OCI-LY1 (cell line): ENCODE measurements around the gene ELAVL4.

Experiments
- H2AFZ ChIP-seq: fragments of 200-600 bp; sonication (generic), shearing (Covaris generic); 2 replicates; pipeline ENCODE4 v1.6.0; 2014; ENCODE audit warnings: antibody characterized with exemption, mild to moderate bottlenecking, low read length
- H3F3A ChIP-seq: fragments of 200-600 bp; sonication (generic), shearing (Covaris generic); 2 replicates; pipeline ENCODE4 v1.6.0; 2014; ENCODE audit warnings: mild to moderate bottlenecking, antibody characterized with exemption, low read length, moderate library complexity; ENCODE audit not compliant: insufficient read depth
- H3K27ac ChIP-seq: fragments of 200-600 bp; sonication (generic); 2 replicates; pipeline ENCODE4 v1.5.1; 2014; ENCODE audit warnings: low read length, mixed run types, mild to moderate bottlenecking, low read depth; ENCODE audit not compliant: poor library complexity, severe bottlenecking
- H3K27me3 ChIP-seq: fragments of 200-600 bp; sonication (generic); 2 replicates; pipeline ENCODE4 v1.6.0; 2014; ENCODE audit warnings: antibody characterized with exemption, mild to moderate bottlenecking, low read length, moderate library complexity; ENCODE audit not compliant: insufficient read depth
- H3K36me3 ChIP-seq: fragments of 200-600 bp; sonication (generic); 2 replicates; pipeline ENCODE4 v1.6.1; 2014; ENCODE audit warnings: mild to moderate bottlenecking, antibody characterized with exemption, low read length, moderate library complexity, mixed read lengths; ENCODE audit not compliant: insufficient read depth
- H3K4me1 ChIP-seq: fragments of 200-600 bp; sonication (generic); 2 replicates; pipeline ENCODE4 v1.5.1; 2014; ENCODE audit warnings: mild to moderate bottlenecking, low read length, moderate library complexity; ENCODE audit not compliant: insufficient read depth, severe bottlenecking
- H3K4me2 ChIP-seq: fragments of 200-600 bp; sonication (generic), shearing (Covaris generic); 2 replicates; pipeline ENCODE4 v1.6.1; 2014; ENCODE audit warnings: low read length
- H3K4me3 ChIP-seq: fragments of 200-600 bp; sonication (generic); 2 replicates; pipeline ENCODE4 v1.5.1; 2014; ENCODE audit warnings: low read length, low read depth, mild to moderate bottlenecking, mixed read lengths; ENCODE audit not compliant: poor library complexity, severe bottlenecking
- H3K79me2 ChIP-seq: fragments of 200-600 bp; shearing (Covaris generic); 2 replicates; pipeline ENCODE4 v1.6.1; 2016; ENCODE audit warnings: mixed run types, low read length, mixed read lengths; ENCODE audit not compliant: insufficient read depth
- H3K9ac ChIP-seq: fragments of 200-600 bp; sonication (generic), shearing (Covaris generic); 2 replicates; pipeline ENCODE4 v1.6.1; 2014; ENCODE audit warnings: mild to moderate bottlenecking, low read length, mixed read lengths
- H3K9me2 ChIP-seq: fragments of 200-600 bp; sonication (generic), shearing (Covaris generic); 2 replicates; pipeline ENCODE4 v1.6.1; 2014; ENCODE audit warnings: low read depth, mild to moderate bottlenecking, low read length, mixed read lengths
- H3K9me3 ChIP-seq: fragments of 200-600 bp; shearing (Covaris generic); 2 replicates; pipeline ENCODE4 v1.6.1; 2014; ENCODE audit warnings: low read length, mixed read lengths
- H4K20me1 ChIP-seq: fragments of 200-600 bp; sonication (generic), shearing (Covaris generic); 2 replicates; pipeline ENCODE4 v1.6.0; 2016; ENCODE audit warnings: mild to moderate bottlenecking, low read length; ENCODE audit not compliant: insufficient read depth
- CTCF ChIP-seq: fragments of 200-600 bp; sonication (generic), shearing (Covaris generic); IDR thresholded peaks from 2 replicates; pipeline ENCODE4 v1.5.1; 2017; ENCODE audit warnings: mild to moderate bottlenecking, antibody characterized with exemption, low read length, moderate library complexity, mixed read lengths
- EZH2 ChIP-seq: fragments of 200-600 bp; sonication (generic), shearing (Covaris generic); IDR thresholded peaks from 2 replicates; pipeline ENCODE4 v1.8.0; 2017; ENCODE audit warnings: borderline replicate concordance, mixed run types, mild to moderate bottlenecking, antibody characterized with exemption, low read length, moderate library complexity, mixed read lengths

The ELAVL4 gene

GRCh38 chr1:50110151-50110550, 1.4 kb downstream of the ELAVL4 start:
- H3K27ac ChIP-seq: no peak overlapping the region

GRCh38 chr1:50110656-50111055, 1.9 kb downstream of the ELAVL4 start:
- no peaks in the 10 kb centered on the region for H3K36me3 ChIP-seq
- H3K4me3 ChIP-seq: no peak overlapping the region
- H3K9me2 ChIP-seq: no peaks in the 10 kb centered on the region
- H4K20me1 ChIP-seq: no peaks in the 10 kb centered on the region
- no peaks in the 10 kb centered on the region for H3K4me1 ChIP-seq
- no peak for TF ChIP-seq CTCF
- TF ChIP-seq EZH2: no peak
- H3F3A ChIP-seq: no peaks in the 10 kb centered on the region
- H3K9me3 ChIP-seq: no peaks in the 10 kb centered on the region
- H3K4me2 ChIP-seq: no peak overlapping the region
- H2AFZ ChIP-seq: no peak overlapping the region
- no peaks in the 10 kb centered on the region for H3K79me2 ChIP-seq
- H3K9ac ChIP-seq: no peak overlapping the region
- no peaks in the 10 kb centered on the region; the same call in 1 of the 2 replicates for H3K27me3 ChIP-seq
- H3K27ac ChIP-seq: no peak overlapping the region

More at GRCh38 chr1:50110151-50110550, 1.4 kb downstream of the ELAVL4 start:
- H2AFZ ChIP-seq: no peak overlapping the region
- H3K9me3 ChIP-seq: no peaks in the 10 kb centered on the region
- H3K36me3 ChIP-seq: no peaks in the 10 kb centered on the region
- no peak overlapping the region for H3K4me2 ChIP-seq
- no peaks in the 10 kb centered on the region for H3K9me2 ChIP-seq
- TF ChIP-seq EZH2 (no peak), CTCF (no peak)
- H3K4me1 ChIP-seq: no peaks in the 10 kb centered on the region
- no peak overlapping the region for H3K9ac ChIP-seq
- H4K20me1 ChIP-seq: no peaks in the 10 kb centered on the region
- H3K27me3 ChIP-seq: no peaks in the 10 kb centered on the region
- no peaks in the 10 kb centered on the region for H3K79me2 ChIP-seq
- no peak overlapping the region for H3K4me3 ChIP-seq
- no peaks in the 10 kb centered on the region for H3F3A ChIP-seq

- H3K9me2 ChIP-seq: no peaks in the 10 kb centered on the region
- H3K27me3 ChIP-seq: no peaks in the 10 kb centered on the region; the same call in 1 of the 2 replicates
- H2AFZ ChIP-seq: no peak overlapping the region
- H3K9me3 ChIP-seq: no peaks in the 10 kb centered on the region
- H3K9ac ChIP-seq: no peak overlapping the region
- no peaks in the 10 kb centered on the region for H3K4me1 ChIP-seq
- H3K4me3 ChIP-seq: no peak overlapping the region
- H3F3A ChIP-seq: no peaks in the 10 kb centered on the region
- no peak overlapping the region for H3K4me2 ChIP-seq
- no peaks in the 10 kb centered on the region for H3K36me3 ChIP-seq
- no peaks in the 10 kb centered on the region for H3K79me2 ChIP-seq
- no peak for TF ChIP-seq EZH2
- TF ChIP-seq CTCF: no peak
- H3K27ac ChIP-seq: no peak overlapping the region
- no peaks in the 10 kb centered on the region for H4K20me1 ChIP-seq
These were observed 2.8 kb downstream of the ELAVL4 start for GRCh38 chr1:50111503-50111902.
